Prostate gland (tissue), 2 donors: Measurements from ENCODE around the gene E2F4.

Source experiments
- CTCF ChIP-seq, 4 experiments: fragments of 200-600 bp in 2 of 4; fragments of 450-650 bp in 2 of 4; sonication (generic) in 2 of 4; IDR thresholded peaks; 1 replicate in 3 of 4; 2 replicates in 1 of 4; pipeline ENCODE4 v1.5.1; 2016 to 2019; ENCODE audit warnings: antibody characterized with exemption in 4 of 4, mild to moderate bottlenecking in 2 of 4, moderate library complexity in 2 of 4
- POLR2A ChIP-seq: fragments of 450-650 bp; IDR thresholded peaks from one replicate; pipeline ENCODE4 v1.6.1; 2016; ENCODE audit warnings: antibody characterized with exemption, mild to moderate bottlenecking
- POLR2AphosphoS5 ChIP-seq: sonication (generic); formaldehyde crosslinking; IDR thresholded peaks from one replicate; pipeline ENCODE4 v1.6.1; 2017; ENCODE audit warnings: antibody characterized with exemption

DNA sequence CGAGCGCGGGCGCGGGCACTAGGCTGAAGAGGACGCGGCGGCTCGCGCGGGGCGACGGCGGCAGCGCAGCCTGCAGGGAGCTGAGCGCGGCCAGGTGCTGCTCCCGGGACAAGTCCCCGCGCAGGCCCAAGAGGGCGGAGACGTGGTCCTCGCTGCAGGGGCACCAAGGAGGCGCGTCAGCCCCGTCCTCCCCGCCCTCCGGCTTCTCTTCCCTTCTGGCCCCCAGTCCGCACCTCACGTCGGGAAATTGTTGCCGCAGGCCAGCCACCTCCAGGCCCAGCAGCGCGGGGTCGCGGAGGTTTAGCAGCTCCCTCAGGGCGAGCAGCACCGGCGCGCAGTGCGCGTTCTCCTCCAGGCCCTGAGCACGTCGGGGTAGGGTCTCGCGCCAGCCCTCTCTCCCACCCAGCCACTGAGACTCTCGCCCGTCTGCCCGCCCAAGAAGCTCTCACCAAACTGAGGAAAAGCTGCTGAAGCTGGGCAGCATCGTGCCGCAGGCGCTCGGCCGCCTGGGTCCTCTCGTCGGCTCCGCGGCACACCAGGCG lies 7.4 kb upstream of the E2F4 start:
- TF ChIP-seq CTCF (IDR thresholded peaks at IDR 0.05) (no peak), POLR2A (no peak), POLR2AphosphoS5 (no peak)
